Measurements from ENCODE around the gene SORL1. TPM values are rescaled to one million over a fixed set of nuclear protein-coding genes. Genes with fewer than 3 reads are reported as not detected.

SORL1 gene
- total RNA-seq, 1 donor from 2014 or later, result 7.1 TPM

DNA sequence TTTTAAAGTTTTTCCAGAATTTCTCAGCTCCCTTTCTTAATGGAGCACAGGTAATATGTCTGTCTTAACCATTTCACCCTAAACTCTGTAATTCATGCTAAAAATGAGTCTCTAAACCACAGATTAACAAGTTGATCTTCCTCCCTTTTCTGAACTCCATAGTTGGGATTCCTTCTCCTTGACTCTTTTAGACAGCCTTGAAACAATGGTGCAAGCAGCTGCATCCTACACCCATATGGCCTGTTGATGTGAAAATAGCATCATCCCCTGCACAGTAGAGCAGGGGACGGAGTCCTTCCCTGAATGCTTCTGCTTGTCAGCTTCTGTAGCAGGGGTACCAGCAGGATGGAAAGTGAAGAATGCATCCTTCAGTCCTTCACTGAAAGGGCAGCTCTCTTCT is 193.5 kb downstream of the SORL1 start:
- intact Hi-C loops (cut with micrococcal nuclease), result no loop called here
- TF ChIP-seq, protein P1, sequence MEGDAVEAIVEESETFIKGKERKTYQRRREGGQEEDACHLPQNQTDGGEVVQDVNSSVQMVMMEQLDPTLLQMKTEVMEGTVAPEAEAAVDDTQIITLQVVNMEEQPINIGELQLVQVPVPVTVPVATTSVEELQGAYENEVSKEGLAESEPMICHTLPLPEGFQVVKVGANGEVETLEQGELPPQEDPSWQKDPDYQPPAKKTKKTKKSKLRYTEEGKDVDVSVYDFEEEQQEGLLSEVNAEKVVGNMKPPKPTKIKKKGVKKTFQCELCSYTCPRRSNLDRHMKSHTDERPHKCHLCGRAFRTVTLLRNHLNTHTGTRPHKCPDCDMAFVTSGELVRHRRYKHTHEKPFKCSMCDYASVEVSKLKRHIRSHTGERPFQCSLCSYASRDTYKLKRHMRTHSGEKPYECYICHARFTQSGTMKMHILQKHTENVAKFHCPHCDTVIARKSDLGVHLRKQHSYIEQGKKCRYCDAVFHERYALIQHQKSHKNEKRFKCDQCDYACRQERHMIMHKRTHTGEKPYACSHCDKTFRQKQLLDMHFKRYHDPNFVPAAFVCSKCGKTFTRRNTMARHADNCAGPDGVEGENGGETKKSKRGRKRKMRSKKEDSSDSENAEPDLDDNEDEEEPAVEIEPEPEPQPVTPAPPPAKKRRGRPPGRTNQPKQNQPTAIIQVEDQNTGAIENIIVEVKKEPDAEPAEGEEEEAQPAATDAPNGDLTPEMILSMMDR (IDR thresholded peaks at IDR 0.05; ENCODE audit: borderline replicate concordance), result no peak
- no peak overlapping the region for H3K4me3 ChIP-seq
- no peaks in the 10 kb centered on the region for H3K9me3 ChIP-seq (replicated peaks)
- no peak overlapping the region for H3K27ac ChIP-seq (replicated peaks)
- no peaks in the 10 kb centered on the region for H3K4me1 ChIP-seq
- no peak for DNase-seq
- H3K27me3 ChIP-seq (ENCODE audit: low read depth), result peaks cover 39% of the 10 kb centered on the region
- H3K36me3 ChIP-seq, result no peaks in the 10 kb centered on the region

DNA sequence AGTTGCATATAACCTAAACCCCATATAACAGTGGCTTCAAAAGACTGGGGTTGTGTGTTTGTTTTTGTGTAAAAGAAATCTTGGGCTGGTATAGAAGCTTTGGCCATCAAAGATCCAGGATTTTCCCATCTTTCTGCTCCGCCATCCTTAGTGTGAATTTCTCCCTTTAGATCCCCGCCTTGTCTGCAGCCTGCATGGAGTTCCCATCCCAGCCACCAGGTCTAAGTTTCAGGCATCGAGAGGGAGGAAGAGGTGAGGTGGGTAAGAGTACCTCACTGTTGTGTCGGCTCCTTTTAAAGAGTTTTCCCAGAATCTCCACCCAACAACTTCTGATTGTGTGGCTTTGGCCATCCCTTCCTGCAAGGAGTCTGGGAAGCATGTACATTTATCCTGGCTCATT is 196.2 kb downstream of the SORL1 start:
- Histone ChIP-seq H3K27ac (replicated peaks) (no peak overlapping the region), H3K4me3 (no peak overlapping the region), H3K9me3 (replicated peaks) (no peaks in the 10 kb centered on the region), H3K4me1 (no peaks in the 10 kb centered on the region), H3K36me3 (no peaks in the 10 kb centered on the region), H3K27me3 (ENCODE audit: low read depth) (peaks cover 30% of the 10 kb centered on the region)
- intact Hi-C loops (cut with micrococcal nuclease), result no loop called here
- DNase-seq, result no peak
- TF ChIP-seq, protein P1 (IDR thresholded peaks at IDR 0.05; ENCODE audit: borderline replicate concordance), result no peak

DNA sequence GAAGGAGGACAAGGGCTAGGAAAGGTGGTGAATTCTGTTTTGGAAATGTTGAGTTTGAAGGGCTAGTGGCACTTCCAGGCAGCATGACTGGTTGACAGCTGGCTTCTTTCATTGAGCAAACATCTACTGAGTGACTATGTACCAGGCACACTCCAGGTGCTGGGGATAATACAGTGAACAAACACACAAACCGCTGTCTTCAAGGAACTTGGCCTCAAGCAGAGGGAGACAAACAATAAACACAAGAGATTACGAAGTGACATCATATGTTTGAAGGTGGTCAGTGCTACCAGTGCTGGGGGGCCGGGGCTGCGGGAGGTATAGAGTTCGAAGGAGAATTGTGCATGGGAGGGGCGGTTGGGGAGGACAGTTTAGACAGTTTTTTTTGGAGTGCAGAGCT is 197.7 kb downstream of the SORL1 start:
- TF ChIP-seq, protein P1 (IDR thresholded peaks at IDR 0.05; ENCODE audit: borderline replicate concordance), result no peak
- no peaks in the 10 kb centered on the region for H3K36me3 ChIP-seq
- H3K27me3 ChIP-seq (ENCODE audit: low read depth), result peaks cover 15% of the 10 kb centered on the region
- H3K9me3 ChIP-seq (replicated peaks), result no peaks in the 10 kb centered on the region
- no peak overlapping the region for H3K4me3 ChIP-seq
- H3K4me1 ChIP-seq, result peaks cover 1% of the 10 kb centered on the region
- intact Hi-C loops (cut with micrococcal nuclease), result loop anchor here (10.0 kb wide), 1 partner anchor 455 kb away; no protein-coding TSS in a partner anchor
- no peak for DNase-seq
- no peak overlapping the region for H3K27ac ChIP-seq (replicated peaks)

DNA sequence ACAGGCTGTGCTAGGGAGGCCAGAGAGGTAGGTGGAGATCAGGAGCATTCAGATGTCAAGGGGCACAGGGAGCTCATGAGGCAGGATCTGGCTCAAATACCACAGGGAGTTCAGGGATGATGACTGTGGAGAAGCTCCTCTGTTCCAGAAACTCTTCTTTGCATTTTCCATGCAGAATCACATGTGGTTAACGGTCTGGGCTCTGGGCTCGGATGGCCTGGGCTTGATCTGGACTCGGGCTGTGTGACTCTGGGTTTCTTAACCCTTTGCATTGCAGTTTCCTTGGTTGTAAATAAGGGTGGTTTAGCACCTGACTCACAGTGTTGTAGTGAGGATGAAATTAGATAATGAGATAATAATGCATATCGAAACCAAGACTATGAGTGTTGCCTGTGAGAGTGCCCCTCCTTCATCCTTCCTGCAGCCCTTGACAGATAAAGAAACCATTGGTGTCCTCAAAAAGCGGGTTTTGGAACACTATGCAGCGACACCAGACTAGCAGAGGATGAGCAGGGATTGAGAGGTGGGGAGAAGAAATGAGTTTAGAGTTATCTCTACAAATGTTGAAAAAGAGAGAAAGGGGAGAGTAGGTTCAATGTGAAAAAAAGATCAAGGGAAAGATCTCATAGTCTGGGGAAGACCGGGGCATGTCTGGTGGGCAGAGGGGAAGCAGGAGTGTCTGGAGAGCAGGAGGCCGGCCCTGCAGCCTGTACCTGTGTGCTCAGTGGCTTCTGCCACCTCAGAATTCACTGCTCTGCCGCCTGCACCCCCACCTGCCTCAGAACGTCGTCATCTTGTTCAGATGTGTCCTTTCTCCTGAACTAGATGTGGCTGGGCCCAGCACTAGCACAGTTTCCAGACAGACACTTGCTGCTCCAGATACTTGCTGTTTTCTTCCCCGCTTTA is 198.5 kb downstream of the SORL1 start:
- DNase-seq, result no peak
- no peak overlapping the region for H3K27ac ChIP-seq (replicated peaks)
- TF ChIP-seq, protein P1 (IDR thresholded peaks at IDR 0.05; ENCODE audit: borderline replicate concordance), result no peak
- H3K36me3 ChIP-seq, result no peaks in the 10 kb centered on the region
- intact Hi-C loops (cut with micrococcal nuclease), result loop anchor here (10.0 kb wide), 1 partner anchor 454 kb away; no protein-coding TSS in a partner anchor
- H3K4me1 ChIP-seq, result peaks cover 8% of the 10 kb centered on the region
- no peaks in the 10 kb centered on the region for H3K9me3 ChIP-seq (replicated peaks)
- H3K27me3 ChIP-seq (ENCODE audit: low read depth), result peaks cover 13% of the 10 kb centered on the region
- no peak overlapping the region for H3K4me3 ChIP-seq

DNA sequence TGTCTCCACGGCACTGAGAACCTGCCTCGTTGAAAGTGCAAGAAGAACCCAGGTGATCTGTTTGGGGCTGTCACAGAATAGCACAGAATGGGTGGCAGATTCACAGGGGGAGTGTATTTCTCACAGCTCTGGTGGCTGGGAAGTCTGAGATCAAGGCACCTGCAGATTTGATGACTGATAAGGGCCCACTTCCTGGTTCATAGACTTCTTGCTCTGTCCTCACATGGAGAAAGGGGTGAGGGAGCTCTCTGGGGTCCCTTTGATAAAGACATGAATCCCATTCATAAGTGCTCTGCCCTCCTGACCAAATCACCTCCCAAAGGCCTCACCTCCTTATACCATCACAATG is 199.1 kb downstream of the SORL1 start:
- intact Hi-C loops (cut with micrococcal nuclease), result loop anchor here (10.0 kb wide), 1 partner anchor 454 kb away; no protein-coding TSS in a partner anchor
- Histone ChIP-seq H3K4me3 (no peak overlapping the region), H3K4me1 (peaks cover 10% of the 10 kb centered on the region), H3K9me3 (replicated peaks) (no peaks in the 10 kb centered on the region), H3K27ac (replicated peaks) (no peak overlapping the region), H3K36me3 (no peaks in the 10 kb centered on the region), H3K27me3 (ENCODE audit: low read depth) (peaks cover 11% of the 10 kb centered on the region)
- TF ChIP-seq, protein P1 (IDR thresholded peaks at IDR 0.05; ENCODE audit: borderline replicate concordance), result no peak
- DNase-seq, result no peak
